H1 (cell line): ENCODE results near the gene ALDH4A1. TPM values are rescaled to one million over a fixed set of nuclear protein-coding genes. Genes with fewer than 3 reads are reported as not detected.

Experiments
- CTCF ChIA-PET: fragments of 300-600 bp; sonication (Branson Sonifier 250); formaldehyde crosslinking; loops from one replicate; lab custom pipeline; 2021; ENCODE audit not compliant: partially characterized antibody; lab: Charles Lee
- POLR2A ChIA-PET: fragments of 300-600 bp; sonication (Branson Sonifier 250); formaldehyde crosslinking; loops from one replicate; lab custom pipeline; 2021; ENCODE audit warnings: inconsistent platforms; ENCODE audit not compliant: partially characterized antibody; lab: Charles Lee
- DNase-seq, 2 experiments: peaks; one replicate each; pipeline versions ENCODE4 v3.0.0 to v3.0.0-alpha.2; 2010 to 2022; ENCODE audit warnings: low spot score in 2 of 2, low read depth in 1 of 2, mixed read lengths in 1 of 2
- FAIRE-seq: peaks from 2 replicates; lab custom pipeline; 2011; peaks lifted over from hg19 to GRCh38; lab: Jason Lieb, UNC
- H2AFZ ChIP-seq: 2 replicates; pipeline ENCODE4 v1.8.1; 2012; ENCODE audit warnings: low read length, inconsistent platforms
- H2AK5ac ChIP-seq: 2 replicates; pipeline ENCODE4 v1.6.1; 2013; ENCODE audit warnings: low read depth, low read length
- H2BK120ac ChIP-seq: replicated peaks from 2 replicates; pipeline ENCODE3; 2013; ENCODE audit warnings: low read depth, low read length, inconsistent platforms
- H2BK12ac ChIP-seq: 2 replicates; pipeline ENCODE4 v1.6.1; 2013; ENCODE audit warnings: low read depth, low read length
- H2BK15ac ChIP-seq: 2 replicates; pipeline ENCODE4 v1.6.1; 2013; ENCODE audit warnings: low read length
- H2BK20ac ChIP-seq: 2 replicates; pipeline ENCODE4 v1.6.1; 2013; ENCODE audit warnings: low read length
- H2BK5ac ChIP-seq: 2 replicates; pipeline ENCODE4 v1.6.1; 2013; ENCODE audit warnings: low read depth, low read length
- H3K14ac ChIP-seq: 2 replicates; pipeline ENCODE4 v1.6.1; 2013; ENCODE audit warnings: inconsistent platforms; ENCODE audit not compliant: insufficient read length
- H3K18ac ChIP-seq: 2 replicates; pipeline ENCODE4 v1.6.1; 2013; ENCODE audit warnings: low read length; ENCODE audit errors: extremely low read depth
- H3K23ac ChIP-seq: 2 replicates; pipeline ENCODE4 v1.6.1; 2013; ENCODE audit warnings: inconsistent platforms; ENCODE audit not compliant: insufficient read length
- H3K23me2 ChIP-seq: 2 replicates; pipeline ENCODE4 v1.6.1; 2013; ENCODE audit warnings: low read depth, low read length
- H3K27ac ChIP-seq: 2 replicates; pipeline ENCODE4 v1.6.1; 2011; ENCODE audit warnings: low read depth, low read length, inconsistent platforms
- H3K27me3 ChIP-seq, 4 experiments: replicated peaks in 1 of 4; 1 replicate in 1 of 4; 2 replicates in 3 of 4; pipeline versions ENCODE4 v1.6.1 to v1.8.1; 2011 to 2013; ENCODE audit warnings: low read length in 3 of 4, mild to moderate bottlenecking in 3 of 4, inconsistent platforms in 2 of 4, mixed read lengths in 2 of 4, moderate library complexity in 1 of 4; ENCODE audit not compliant: control insufficient read depth in 3 of 4, insufficient read depth in 3 of 4; ENCODE audit errors: extremely low read depth in 1 of 4
- H3K36me3 ChIP-seq, 4 experiments: 2 replicates each; pipeline versions ENCODE4 v1.6.1 to v1.8.1; 2011 to 2013; ENCODE audit warnings: mild to moderate bottlenecking in 4 of 4, low read length in 3 of 4, moderate library complexity in 2 of 4, control low read depth in 1 of 4, inconsistent platforms in 1 of 4; ENCODE audit not compliant: insufficient read depth in 4 of 4, control insufficient read depth in 2 of 4
- H3K4ac ChIP-seq: replicated peaks from 2 replicates; pipeline ENCODE3; 2013; ENCODE audit warnings: low read length, low read depth, mixed read lengths, inconsistent platforms; ENCODE audit not compliant: insufficient read length
- H3K4me1 ChIP-seq, 4 experiments: replicated peaks in 1 of 4; 1 replicate in 1 of 4; 2 replicates in 3 of 4; pipeline versions ENCODE4 v1.6.1 to v1.8.1; 2011 to 2013; ENCODE audit warnings: low read length in 3 of 4, inconsistent platforms in 2 of 4, mixed read lengths in 1 of 4; ENCODE audit not compliant: insufficient read depth in 4 of 4, control insufficient read depth in 3 of 4
- H3K4me2 ChIP-seq, 2 experiments: 2 replicates each; pipeline versions ENCODE4 v1.6.1 to v1.8.1; 2011 to 2013; ENCODE audit warnings: low read depth in 2 of 2, low read length in 2 of 2, control low read depth in 1 of 2, inconsistent platforms in 1 of 2, mild to moderate bottlenecking in 1 of 2; ENCODE audit not compliant: insufficient read depth in 1 of 2
- H3K4me3 ChIP-seq, 4 experiments: fragments of 200-600, 300-600 bp in 1 of 4; sonication (generic), shearing (Covaris generic), sonication (Bioruptor Twin) in 1 of 4; 2 replicates each; pipeline versions ENCODE4 v1.5.1 to v1.8.1; 2011 to 2016; ENCODE audit warnings: low read length in 4 of 4, low read depth in 3 of 4, control low read depth in 2 of 4, inconsistent platforms in 2 of 4, mild to moderate bottlenecking in 2 of 4, mixed read lengths in 1 of 4, moderate library complexity in 1 of 4; ENCODE audit not compliant: insufficient read depth in 2 of 4; ENCODE audit errors: extremely low read depth in 1 of 4
- H3K56ac ChIP-seq: replicated peaks from 2 replicates; pipeline ENCODE3; 2013; ENCODE audit warnings: low read depth, mild to moderate bottlenecking, mixed read lengths, low read length, inconsistent platforms; ENCODE audit not compliant: insufficient read length
- H3K79me1 ChIP-seq: 2 replicates; pipeline ENCODE4 v1.6.1; 2013; ENCODE audit warnings: low read depth, low read length, control low read depth
- H3K79me2 ChIP-seq, 2 experiments: 2 replicates each; pipeline versions ENCODE4 v1.6.1 to v1.8.1; 2012 to 2013; ENCODE audit warnings: low read length in 2 of 2, mild to moderate bottlenecking in 2 of 2, inconsistent platforms in 1 of 2; ENCODE audit not compliant: insufficient read depth in 2 of 2, control insufficient read depth in 1 of 2
- H3K9ac ChIP-seq, 4 experiments: replicated peaks in 1 of 4; 1 replicate in 1 of 4; 2 replicates in 3 of 4; pipeline versions ENCODE4 v1.6.1 to v1.8.1; 2011 to 2013; ENCODE audit warnings: low read depth in 3 of 4, low read length in 3 of 4, control low read depth in 2 of 4, mild to moderate bottlenecking in 2 of 4, moderate library complexity in 2 of 4, inconsistent platforms in 1 of 4; ENCODE audit errors: extremely low read depth in 1 of 4
- H3K9me3 ChIP-seq, 2 experiments: 2 replicates each; pipeline versions ENCODE4 v1.6.1 to v1.8.1; 2012 to 2013; ENCODE audit warnings: mild to moderate bottlenecking in 2 of 2, moderate library complexity in 2 of 2, control low read depth in 1 of 2, inconsistent platforms in 1 of 2, low read depth in 1 of 2, low read length in 1 of 2, mixed read lengths in 1 of 2; ENCODE audit not compliant: insufficient read depth in 2 of 2
- H4K20me1 ChIP-seq, 2 experiments: replicated peaks in 1 of 2; 2 replicates each; pipeline versions ENCODE3 to v1.8.1; 2011 to 2013; ENCODE audit warnings: inconsistent platforms in 2 of 2, low read length in 2 of 2, mild to moderate bottlenecking in 1 of 2; ENCODE audit not compliant: insufficient read depth in 2 of 2, control insufficient read depth in 1 of 2
- H4K5ac ChIP-seq: 2 replicates; pipeline ENCODE4 v1.6.1; 2013; ENCODE audit warnings: low read length, low read depth, mixed read lengths, inconsistent platforms; ENCODE audit not compliant: insufficient read length
- H4K8ac ChIP-seq: 2 replicates; pipeline ENCODE4 v1.8.0; 2013; ENCODE audit warnings: mild to moderate bottlenecking, moderate library complexity, low read length, inconsistent platforms; ENCODE audit not compliant: insufficient read depth; ENCODE audit errors: extremely low read depth
- H4K91ac ChIP-seq: replicated peaks from 2 replicates; pipeline ENCODE3; 2013; ENCODE audit warnings: low read length, mixed read lengths, inconsistent platforms; ENCODE audit not compliant: insufficient read length
- POLR2A ChIP-seq, 2 experiments: IDR thresholded peaks; 1 replicate in 1 of 2; 2 replicates in 1 of 2; pipeline ENCODE4 v1.6.1; 2011; ENCODE audit warnings: low read depth in 2 of 2, low read length in 2 of 2, mild to moderate bottlenecking in 2 of 2; ENCODE audit errors: control extremely low read depth in 1 of 2
- RBBP5 ChIP-seq: IDR thresholded peaks from 2 replicates; pipeline ENCODE4 v1.7.1; 2012; ENCODE audit warnings: low read depth, mild to moderate bottlenecking, inconsistent platforms, low read length, moderate library complexity, borderline replicate concordance
- RFX5 ChIP-seq: IDR thresholded peaks from 2 replicates; pipeline ENCODE4 v1.6.1; 2011; ENCODE audit warnings: low read depth, low read length, improper control_type of control experiment, borderline replicate concordance
- WGBS, 2 experiments: shearing (Covaris generic) in 1 of 2; methylation state at CpG; one replicate each; pipeline versions ENCODE4 v1.1.6 to v1.1.7; 2013 to 2015; ENCODE audit warnings: low lambda C conversion rate in 2 of 2, mixed read lengths in 2 of 2, inconsistent platforms in 1 of 2, low coverage in 1 of 2, missing lambda C conversion rate in 1 of 2; ENCODE audit not compliant: insufficient replicate concordance in 2 of 2, insufficient coverage in 1 of 2, insufficient read length in 1 of 2; ENCODE audit errors: extremely low coverage in 1 of 2, missing lambda C conversion rate in 1 of 2; 5-methylcytosine and 5-hydroxymethylcytosine counted together
- polyA plus RNA-seq, 7 experiments: library from polyadenylated mRNA; depleted of rRNA in 3 of 7; stranded (reverse) in 5 of 7; unstranded in 2 of 7; fragments of >200 nt in 5 of 7; fragments of 200-250 nt in 2 of 7; gene quantifications; 1 replicate in 5 of 7; 2 replicates in 1 of 7; 4 replicates in 1 of 7; pipeline versions ENCODE4 v1.2.1 to v1.2.3, GENCODE V29; 2011 to 2013; ENCODE audit warnings: missing spikeins in 2 of 7, mixed read lengths in 2 of 7
- total RNA-seq: library from RNA; stranded (reverse); fragmentation: NEBNext Ultra II Directional; extraction: Animal tissue kit (Norgen Biotek cat#: 25700); gene quantifications from 2 replicates; pipeline ENCODE4 v1.2.1, GENCODE V29; 2021

ALDH4A1 gene
- total and polyA plus RNA-seq, 2 of the 8 experiments (the other 6 are each of a cell fraction or from before 2014, with no cell fraction given) = 30.3 to 35.9 TPM

DNA sequence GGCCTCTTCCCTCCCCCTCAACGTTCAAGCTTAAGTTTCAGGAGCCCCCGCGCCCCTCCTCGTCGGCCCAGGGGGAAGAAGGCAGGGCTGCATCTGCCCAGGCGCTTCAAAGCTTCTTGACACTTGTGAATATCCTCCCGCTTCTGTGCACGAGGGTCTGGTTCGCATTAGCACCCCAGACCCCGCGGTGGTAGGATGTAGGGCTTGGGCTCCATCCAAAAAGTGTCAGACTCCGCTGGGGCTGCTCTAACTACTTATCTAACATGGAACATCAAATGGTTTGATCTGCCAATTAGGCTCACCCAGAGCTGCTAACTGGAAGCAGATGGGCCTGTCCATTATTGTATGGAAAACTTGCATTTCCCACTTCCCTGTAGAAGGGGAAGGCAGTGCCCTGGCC lies 71.8 kb downstream of the ALDH4A1 start:
- Histone ChIP-seq H4K8ac (no peak overlapping the region), H4K20me1 (no peaks in the 10 kb centered on the region)
- POLR2A ChIA-PET = no interaction called here

More for the DNA sequence above, 71.8 kb downstream of the ALDH4A1 start:
- Histone ChIP-seq H2AK5ac (no peak overlapping the region), H3K27me3 (peaks cover 0 to 9% (median 1%) of the 10 kb centered on the region in 4 experiments; a peak in 3 of 7 replicates), H2BK20ac (no peak overlapping the region), H3K36me3 (no peaks in the 10 kb centered on the region), H3K14ac (no peak overlapping the region), H3K4me3 (no peak overlapping the region), H3K27ac (no peak overlapping the region), H3K4me2 (no peak overlapping the region), H3K9me3 (peaks cover 24 to 30% of the 10 kb centered on the region in 2 experiments), H3K79me1 (no peaks in the 10 kb centered on the region), H3K23ac (no peak overlapping the region), H2AFZ (no peak overlapping the region), H2BK5ac (no peak overlapping the region), H3K4ac (no peak overlapping the region), H3K18ac (no peak overlapping the region), H3K4me1 (no peaks in the 10 kb centered on the region), H3K9ac (no peak overlapping the region), H3K23me2 (peaks cover 3% of the 10 kb centered on the region; the same call in 1 of the 2 replicates)
- no peak for FAIRE-seq
- TF ChIP-seq RBBP5 (no peak), RFX5 (no peak), POLR2A (IDR thresholded peaks at IDR 0.05; ENCODE audit: control extremely low read depth in 1 of 2, low read depth in 2 of 2, low read length in 2 of 2) (no peak)
- TF ChIP-seq, all 59 proteins: peak for 0
- WGBS, 2 experiments = 82% methylated on average over 11 of the region's 12 CpGs; no CpG with 5 or more reads in 1 of the 2 experiments
- no peak for DNase-seq
- Histone ChIP-seq H4K5ac (no peak overlapping the region), H3K56ac (no peak overlapping the region), H2BK15ac (no peak overlapping the region), H2BK120ac (no peak overlapping the region), H2BK12ac (no peak overlapping the region), H3K79me2 (no peaks in the 10 kb centered on the region), H4K91ac (no peak overlapping the region)
- CTCF ChIA-PET = interaction anchor here (0.7 to 2.4 kb wide), 4 partner anchors 14 to 1216 kb away, joined by 3 to 9 read pairs (median 5); no protein-coding TSS in a partner anchor
